ENCODE results near the gene THADA. TPM values are rescaled to one million over a fixed set of nuclear protein-coding genes. Genes with fewer than 3 reads are reported as not detected.

The THADA gene
- total RNA-seq, 4 donors from 2014 or later = 26.2 to 58.3 (median 29.7) TPM

GRCh38 chr2:43541165-43541564 is 54.7 kb downstream of the THADA start:
- H3K27me3 ChIP-seq = no peaks in the 10 kb centered on the region
- H3K36me3 ChIP-seq = no peaks in the 10 kb centered on the region
- TF ChIP-seq POLR2A (IDR thresholded peaks at IDR 0.05) = no peak
- no peak for TF ChIP-seq CTCF (IDR thresholded peaks at IDR 0.05)
- TF ChIP-seq EP300 (IDR thresholded peaks at IDR 0.05) = no peak
- TF ChIP-seq POLR2AphosphoS5 (IDR thresholded peaks at IDR 0.05) = no peak
- peak overlapping the region; percentile 72 for H3K27ac ChIP-seq
- peaks cover 39% of the 10 kb centered on the region for H3K4me1 ChIP-seq
- DNase-seq (ENCODE audit: low spot score in 2 of 2) = no peak
- H3K4me3 ChIP-seq = no peak overlapping the region
- 44% methylated on average over 6 of the region's 6 CpGs for WGBS
- H3K9me3 ChIP-seq = no peaks in the 10 kb centered on the region

DNA sequence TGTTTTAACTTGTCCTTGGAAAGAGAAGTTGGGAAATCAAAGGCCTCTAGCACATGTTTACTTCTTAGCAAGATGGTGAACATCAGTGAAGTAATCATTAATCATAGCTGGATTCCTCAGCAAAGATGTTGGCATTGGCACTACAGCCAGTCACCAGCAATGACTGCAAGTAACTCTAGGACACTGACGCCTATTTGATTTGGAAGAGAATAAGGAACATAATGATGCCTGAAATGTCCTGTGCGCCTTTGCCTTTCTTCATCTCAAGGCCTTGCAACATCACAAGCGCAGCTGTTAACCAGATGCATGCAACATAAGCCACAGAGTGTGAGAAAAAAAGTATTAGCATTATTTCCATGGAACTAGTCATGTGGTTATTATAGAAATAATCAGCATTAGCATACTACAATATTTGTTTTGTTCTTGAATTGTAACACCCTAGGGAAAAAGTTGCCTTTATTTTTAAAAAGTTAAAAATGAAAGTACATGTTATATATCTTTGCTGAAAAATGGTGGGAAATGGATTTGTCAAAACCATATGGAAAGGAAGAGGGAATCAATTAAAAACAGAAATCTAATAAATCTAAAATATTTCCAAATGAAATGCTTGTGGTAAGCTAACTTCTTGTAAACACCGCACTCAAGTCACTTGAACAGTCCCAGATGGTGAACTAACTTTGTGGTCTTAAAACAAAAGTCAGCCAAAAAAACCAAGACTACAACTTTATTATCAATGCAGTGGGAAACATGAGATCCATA is 55.6 kb downstream of the THADA start:
- H3K27ac ChIP-seq = peak overlapping the region; percentile 86
- H3K4me1 ChIP-seq = peaks cover 39% of the 10 kb centered on the region
- WGBS = 27% methylated on average over 4 of the region's 4 CpGs
- H3K27me3 ChIP-seq = no peaks in the 10 kb centered on the region
- TF ChIP-seq EP300 (IDR thresholded peaks at IDR 0.05) = peak; percentile 87
- TF ChIP-seq CTCF (IDR thresholded peaks at IDR 0.05) = peak in 1 of 2 donors; percentile 14
- no peak for TF ChIP-seq POLR2A (IDR thresholded peaks at IDR 0.05)
- TF ChIP-seq POLR2AphosphoS5 (IDR thresholded peaks at IDR 0.05) = peak; percentile 86 to 100 (median 99)
- no peaks in the 10 kb centered on the region for H3K9me3 ChIP-seq
- no peak overlapping the region for H3K4me3 ChIP-seq
- no peaks in the 10 kb centered on the region for H3K36me3 ChIP-seq
- peak; percentile 82 to 89 for DNase-seq (ENCODE audit: low spot score in 2 of 2)

- no peaks in the 10 kb centered on the region for H3K36me3 ChIP-seq
- H3K27ac ChIP-seq = peak overlapping the region; percentile 86
- H3K9me3 ChIP-seq = no peaks in the 10 kb centered on the region
- 76% methylated on average over 5 of the region's 5 CpGs for WGBS
- peaks cover 39% of the 10 kb centered on the region for H3K4me1 ChIP-seq
- DNase-seq (ENCODE audit: low spot score in 2 of 2) = no peak
- no peaks in the 10 kb centered on the region for H3K27me3 ChIP-seq
- no peak overlapping the region for H3K4me3 ChIP-seq
- TF ChIP-seq EP300 (IDR thresholded peaks at IDR 0.05) (no peak), CTCF (IDR thresholded peaks at IDR 0.05) (no peak), POLR2A (IDR thresholded peaks at IDR 0.05) (no peak), POLR2AphosphoS5 (IDR thresholded peaks at IDR 0.05) (no peak)
These were observed 56.4 kb downstream of the THADA start for GRCh38 chr2:43539436-43539835.

GRCh38 chr2:43538034-43538670 is 57.7 kb downstream of the THADA start:
- H3K4me1 ChIP-seq = peaks cover 39% of the 10 kb centered on the region
- H3K36me3 ChIP-seq = no peaks in the 10 kb centered on the region
- peak overlapping the region; percentile 86 for H3K27ac ChIP-seq
- no peaks in the 10 kb centered on the region for H3K27me3 ChIP-seq
- TF ChIP-seq POLR2A (IDR thresholded peaks at IDR 0.05) (no peak), POLR2AphosphoS5 (IDR thresholded peaks at IDR 0.05) (no peak), EP300 (IDR thresholded peaks at IDR 0.05) (no peak), CTCF (IDR thresholded peaks at IDR 0.05) (no peak)
- WGBS = 55% methylated on average over 1 of the region's 1 CpG
- no peak overlapping the region for H3K4me3 ChIP-seq
- no peak for DNase-seq (ENCODE audit: low spot score in 2 of 2)
- no peaks in the 10 kb centered on the region for H3K9me3 ChIP-seq

- Histone ChIP-seq H3K27me3 (no peaks in the 10 kb centered on the region), H3K4me1 (peaks cover 35% of the 10 kb centered on the region), H3K4me3 (no peak overlapping the region), H3K27ac (no peak overlapping the region), H3K36me3 (no peaks in the 10 kb centered on the region), H3K9me3 (no peaks in the 10 kb centered on the region)
- TF ChIP-seq CTCF (IDR thresholded peaks at IDR 0.05) = no peak
- no peak for TF ChIP-seq POLR2A (IDR thresholded peaks at IDR 0.05)
- TF ChIP-seq EP300 (IDR thresholded peaks at IDR 0.05) = no peak
- no peak for TF ChIP-seq POLR2AphosphoS5 (IDR thresholded peaks at IDR 0.05)
- 79% methylated on average over 2 of the region's 2 CpGs for WGBS
- DNase-seq (ENCODE audit: low spot score in 2 of 2) = no peak
These were observed 58.7 kb downstream of the THADA start for GRCh38 chr2:43537137-43537536.

Data from suprapubic skin (tissue), 4 donors.